DLD1 (cell line): ENCODE results near the gene FXYD6.

Experiments used
- in situ Hi-C: cut with HindIII; loops from 2 replicates; pipeline ENCODE4 v1.10.0; 2017; ENCODE audit warnings: low sequenced_read_pairs

FXYD6 gene

DNA sequence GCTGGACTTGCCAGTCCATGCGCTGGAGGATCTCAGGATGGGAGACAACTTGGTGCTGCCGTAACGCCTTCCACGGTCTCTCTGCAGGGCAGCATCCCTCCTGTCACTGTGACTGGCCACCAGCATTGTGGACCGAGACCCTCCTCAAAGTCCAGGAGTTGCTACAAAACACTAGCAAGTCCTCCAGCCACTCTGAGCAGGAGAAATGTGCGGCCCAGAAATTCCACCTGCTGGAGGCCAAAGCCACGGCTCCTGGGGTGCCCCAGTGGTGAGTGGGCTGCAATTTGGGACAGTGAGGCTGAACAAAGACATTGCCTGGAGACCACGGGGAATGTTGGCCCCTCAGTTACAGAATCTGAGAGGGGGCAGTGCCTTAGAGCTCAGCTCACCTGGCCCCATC, 72.6 kb downstream of the FXYD6 start:
- in situ Hi-C loops: loop anchor here (10.0 to 25.0 kb wide), 2 partner anchors 219 to 258 kb away; no protein-coding TSS in a partner anchor

DNA sequence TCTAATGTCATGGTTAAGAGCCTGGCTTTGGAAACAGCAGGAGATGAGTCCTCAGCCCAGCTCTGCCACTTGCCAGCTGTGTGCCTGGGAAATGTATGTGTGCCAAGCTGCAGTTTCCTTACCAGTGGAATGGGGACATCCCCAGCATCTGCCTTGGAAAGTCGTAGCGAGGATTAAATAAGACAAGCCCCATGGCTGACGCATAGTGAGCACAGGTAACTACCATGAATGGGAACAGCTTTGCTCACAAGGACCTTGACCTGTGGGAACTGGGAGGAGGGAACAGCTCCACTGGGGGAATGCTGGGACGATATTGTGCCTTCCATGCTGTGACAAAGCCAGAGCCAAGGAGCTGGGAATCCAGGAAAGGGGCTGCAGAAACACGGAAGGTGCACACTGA, 76.8 kb downstream of the FXYD6 start:
- in situ Hi-C loops: loop anchor here (10.0 to 25.0 kb wide), 2 partner anchors 215 to 263 kb away; no protein-coding TSS in a partner anchor

DNA sequence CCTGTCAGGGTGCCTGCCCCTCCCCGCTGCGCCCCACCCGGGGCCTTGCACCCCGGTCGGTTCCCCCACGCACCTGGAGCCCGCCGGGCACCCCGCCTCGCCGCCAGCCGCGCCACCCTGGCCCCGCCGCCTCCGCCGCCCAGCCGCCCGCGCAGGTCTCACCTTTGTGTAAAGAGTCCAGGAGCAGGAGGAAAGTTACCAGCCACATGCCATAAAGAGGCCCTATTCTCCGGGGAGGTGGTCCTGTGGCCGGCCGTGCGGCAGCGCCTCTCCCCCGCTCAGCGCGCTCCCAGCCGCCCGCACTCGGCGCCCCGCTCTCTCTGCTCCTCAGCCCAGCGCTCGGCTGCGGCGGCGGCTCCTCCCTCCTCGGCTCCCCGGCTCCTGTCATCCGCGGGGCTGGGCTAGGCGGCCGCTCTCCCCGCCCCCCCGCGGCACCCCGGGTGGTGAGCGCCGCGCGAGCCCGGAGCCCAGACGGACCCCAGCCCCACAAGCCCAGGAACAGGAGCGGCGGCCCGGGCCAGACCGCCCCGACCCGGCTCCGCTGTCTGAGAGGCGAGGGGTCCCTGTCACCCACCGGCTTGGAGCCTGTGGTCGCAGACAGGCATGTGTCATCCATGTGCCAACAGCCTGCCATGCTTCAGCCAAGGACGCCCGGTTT, 79.5 kb downstream of the FXYD6 start, which contains the start of gene DSCAML1:
Gene DSCAML1, minus strand, starts transcription at position 345 of the 658 bp plus-strand sequence. Its CDS starts 137 bp downstream, at position 208.
- in situ Hi-C loops: no loop called here

DNA sequence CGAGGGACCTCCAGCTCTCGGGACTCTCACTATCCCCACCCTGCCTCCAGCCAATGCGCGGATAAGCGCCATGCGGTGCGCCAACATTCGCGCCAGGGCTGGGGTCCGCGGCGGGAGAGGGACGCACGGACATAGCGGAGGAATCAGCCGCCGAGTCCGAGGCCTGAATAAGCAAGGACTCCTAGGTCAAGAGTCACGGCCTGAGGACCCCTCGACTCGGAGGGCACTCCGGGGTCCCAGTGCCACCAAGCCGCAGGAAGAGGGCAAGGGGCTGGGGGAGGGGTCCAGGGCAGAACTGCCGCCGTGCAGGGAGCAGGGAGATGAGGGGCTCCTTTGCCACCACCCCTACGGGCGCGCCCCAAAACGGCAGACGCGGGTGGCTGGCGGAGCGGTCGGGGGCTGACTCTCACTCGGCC, 80.0 kb downstream of the FXYD6 start:
- in situ Hi-C loops: no loop called here

DNA sequence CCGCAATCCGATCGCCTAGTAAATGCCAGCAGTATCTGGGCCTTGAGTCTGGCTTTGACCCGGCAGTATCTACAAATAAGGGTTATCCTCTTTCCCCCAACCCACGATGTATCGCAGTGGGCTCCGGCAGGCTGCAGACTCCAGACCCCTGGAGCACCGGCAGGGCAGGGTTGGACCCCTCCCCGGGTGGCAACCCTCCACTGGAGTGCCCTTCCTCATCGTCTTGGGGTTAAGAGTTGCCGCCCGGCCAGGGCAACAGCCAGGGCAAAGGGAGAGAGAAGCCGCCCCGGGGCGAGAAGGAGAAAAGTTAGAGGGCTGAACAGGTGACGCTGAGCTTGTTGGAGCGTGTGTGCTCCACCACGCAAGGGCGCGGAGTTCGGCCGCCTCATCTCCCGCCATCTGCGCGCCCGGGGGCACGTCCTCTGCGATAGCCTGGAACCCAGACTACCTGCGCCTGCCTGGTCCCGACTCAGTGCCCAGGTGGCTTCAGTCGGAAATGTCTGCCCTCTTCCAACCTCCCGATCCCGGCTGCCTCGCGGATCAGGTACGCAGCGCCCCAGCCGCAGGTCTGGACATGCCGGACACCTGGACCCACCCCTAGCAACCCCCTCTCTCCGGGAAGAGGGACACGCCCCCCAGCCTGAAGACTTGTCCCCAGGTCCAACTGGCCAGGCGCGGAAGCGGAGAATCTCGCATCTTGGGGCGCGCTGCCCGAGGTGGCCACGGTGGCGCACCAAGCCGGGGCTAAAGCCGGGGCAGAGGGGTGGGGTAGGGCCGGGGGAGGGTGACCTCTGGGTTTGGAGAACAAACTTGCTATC, 80.6 kb downstream of the FXYD6 start:
- in situ Hi-C loops: no loop called here

DNA sequence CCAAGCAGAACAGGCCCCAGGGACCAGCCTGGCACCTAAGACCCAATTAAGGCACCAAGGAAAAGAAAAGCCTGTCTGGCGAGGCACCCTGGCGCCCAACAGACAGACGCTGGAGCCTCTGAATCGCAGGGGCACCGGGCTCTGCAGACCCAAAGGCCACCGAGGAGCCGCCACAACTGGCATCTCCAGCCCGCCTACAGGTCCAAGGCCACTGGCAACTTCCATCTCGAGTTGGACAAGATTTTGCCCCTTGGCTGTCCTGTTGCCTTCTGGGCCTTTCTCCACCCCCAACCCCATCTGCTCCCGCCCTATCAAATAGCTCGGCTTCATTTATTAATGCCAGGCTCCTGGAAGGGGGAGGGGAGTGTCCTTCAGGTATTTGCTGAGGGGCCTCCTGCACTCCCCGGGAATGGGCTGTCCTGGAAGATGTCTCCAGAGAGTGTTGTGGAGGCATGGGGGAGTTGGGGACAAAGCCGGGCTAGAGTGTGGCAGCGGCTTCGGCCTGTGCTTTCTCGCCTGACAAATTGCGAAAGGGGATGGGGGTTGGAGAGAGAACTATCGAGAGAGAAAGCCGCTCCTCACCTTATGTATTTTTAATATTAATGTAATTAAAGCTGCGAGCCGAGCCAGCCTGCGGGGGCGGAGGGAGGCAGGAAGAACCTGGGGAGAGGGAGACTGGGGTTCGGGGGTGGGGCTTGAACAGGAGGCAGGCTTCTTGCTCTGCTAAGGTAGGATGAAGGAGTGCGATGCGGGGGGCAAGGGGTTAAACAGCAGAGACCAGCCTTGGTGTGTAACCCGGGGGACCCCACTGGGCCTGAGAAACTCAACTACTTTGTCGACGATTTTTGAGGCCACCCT, 81.5 kb downstream of the FXYD6 start:
- in situ Hi-C loops: no loop called here

DNA sequence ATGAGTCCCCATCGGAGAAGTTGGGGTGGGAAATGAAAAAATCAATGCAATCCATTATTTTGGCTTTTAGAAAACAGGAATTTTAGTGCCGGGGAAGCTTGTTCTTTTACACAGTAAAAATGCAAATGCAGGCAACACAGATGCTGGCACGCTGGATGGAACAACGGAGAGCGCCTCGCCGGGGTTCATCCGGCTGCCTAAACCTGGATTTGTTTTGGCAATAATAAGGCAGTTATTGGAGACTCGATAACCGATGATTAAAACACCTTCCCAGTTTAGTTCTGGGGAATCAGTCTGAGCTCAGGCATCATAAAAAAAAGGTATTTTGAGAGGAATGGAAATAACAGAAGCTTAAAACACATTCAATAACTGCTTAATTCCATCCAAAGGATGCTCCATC, 82.3 kb downstream of the FXYD6 start:
- in situ Hi-C loops: no loop called here

DNA sequence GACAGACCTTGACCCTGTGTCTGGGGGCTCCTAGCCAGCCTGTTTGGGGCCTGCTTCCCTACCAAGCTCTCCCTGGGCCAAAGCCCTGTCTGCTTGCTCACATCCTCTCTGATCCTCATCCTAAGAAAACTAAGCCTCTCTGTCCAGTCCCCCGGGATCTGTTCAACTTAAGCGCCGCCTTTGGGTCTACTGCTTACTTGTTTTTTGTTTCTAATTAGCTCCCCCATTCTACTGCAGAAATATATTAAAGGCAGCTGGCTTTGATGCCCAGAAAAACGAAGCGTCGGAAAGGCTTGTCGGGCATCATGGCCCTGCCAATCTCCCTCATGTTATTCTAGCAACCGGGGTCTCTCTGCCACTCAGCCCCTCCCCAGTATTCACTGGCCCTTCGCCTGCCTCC, 82.9 kb downstream of the FXYD6 start:
- in situ Hi-C loops: no loop called here

DNA sequence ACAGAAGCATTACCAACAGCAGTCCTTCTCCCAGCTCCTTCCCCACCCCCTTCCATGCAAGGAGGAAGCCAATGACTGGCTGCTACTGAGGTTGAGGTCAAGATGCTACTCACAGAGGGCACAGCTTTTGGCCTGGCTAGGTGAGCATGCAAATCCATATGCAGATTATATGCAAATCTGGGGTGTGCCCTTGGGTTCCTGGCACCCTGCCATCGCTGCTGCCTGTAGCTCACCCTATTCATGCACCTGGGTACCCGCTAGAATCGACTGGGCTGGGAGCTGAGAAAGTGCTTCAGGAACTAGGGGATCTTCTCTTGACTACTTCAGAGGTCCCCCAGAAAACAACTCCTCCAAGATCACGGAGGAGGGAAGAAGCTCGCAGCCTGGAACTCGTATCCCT, 83.5 kb downstream of the FXYD6 start:
- in situ Hi-C loops: no loop called here

DNA sequence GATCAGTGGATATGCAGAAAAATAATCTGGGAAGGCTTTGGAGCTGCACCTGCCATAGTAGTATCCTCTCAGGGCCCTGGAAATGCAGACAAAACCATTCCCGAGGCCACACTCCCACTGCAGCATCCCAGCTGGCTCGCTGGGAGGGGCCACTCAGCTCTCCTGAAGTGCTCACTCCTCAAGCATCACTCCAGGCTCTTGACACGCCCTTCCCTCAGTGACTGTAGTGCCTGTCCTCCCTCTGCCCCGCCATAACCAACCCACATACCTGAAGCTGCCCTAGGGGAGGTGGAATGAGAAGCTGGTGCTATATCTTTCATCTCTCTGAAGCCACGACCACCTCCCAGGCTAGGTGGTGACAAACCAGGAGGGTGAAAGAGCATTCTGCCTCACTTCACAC, 84.2 kb downstream of the FXYD6 start:
- in situ Hi-C loops: no loop called here

DNA sequence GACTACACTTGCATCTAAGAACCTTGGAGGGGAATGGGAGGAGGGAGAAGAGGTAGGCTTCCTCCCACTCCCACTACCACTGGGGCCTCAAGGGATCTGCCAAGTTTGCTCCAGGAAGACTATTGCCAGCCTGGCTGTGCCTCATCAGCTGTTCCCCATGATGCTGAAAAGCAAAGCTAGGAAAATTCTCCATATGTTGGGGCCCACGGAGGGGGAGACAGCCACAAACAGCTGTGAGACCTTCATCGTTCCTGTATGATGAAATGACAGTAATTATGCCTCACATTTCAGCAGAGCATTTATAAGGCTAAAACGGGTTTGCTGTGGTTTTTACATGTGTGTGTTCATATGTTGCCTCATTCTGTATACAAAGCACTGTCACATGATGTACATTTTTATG, 86.2 kb downstream of the FXYD6 start:
- in situ Hi-C loops: no loop called here

DNA sequence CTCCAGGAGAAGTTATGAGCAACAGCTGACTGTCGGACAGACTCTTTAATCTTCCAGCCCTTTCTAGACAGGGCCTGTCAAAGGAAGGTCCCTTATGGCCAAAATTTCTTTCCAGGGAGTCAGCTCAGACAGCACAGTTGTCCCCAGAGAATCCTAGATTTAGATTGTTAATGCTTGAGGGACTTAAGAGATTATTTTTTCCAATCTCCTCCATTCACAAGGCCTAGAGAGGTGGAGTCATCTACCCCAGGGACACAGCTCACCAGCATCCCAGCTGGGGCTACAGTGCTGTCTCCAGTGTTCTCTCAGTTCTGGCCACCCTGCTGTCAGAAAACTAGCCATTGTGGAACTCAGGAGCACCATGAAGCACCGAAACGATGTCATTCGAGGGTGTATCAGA, 87.2 kb downstream of the FXYD6 start:
- in situ Hi-C loops: no loop called here
